ENCODE data around the gene RNU4-1. TPM values are rescaled to one million over a fixed set of nuclear protein-coding genes. Genes with fewer than 3 reads are reported as not detected.
A peak's percentile ranks its signal among the peaks of the same experiment; 100 is the strongest.

The RNU4-1 gene
- total RNA-seq, 1 experiment from 2014 or later: 2,436 TPM

DNA sequence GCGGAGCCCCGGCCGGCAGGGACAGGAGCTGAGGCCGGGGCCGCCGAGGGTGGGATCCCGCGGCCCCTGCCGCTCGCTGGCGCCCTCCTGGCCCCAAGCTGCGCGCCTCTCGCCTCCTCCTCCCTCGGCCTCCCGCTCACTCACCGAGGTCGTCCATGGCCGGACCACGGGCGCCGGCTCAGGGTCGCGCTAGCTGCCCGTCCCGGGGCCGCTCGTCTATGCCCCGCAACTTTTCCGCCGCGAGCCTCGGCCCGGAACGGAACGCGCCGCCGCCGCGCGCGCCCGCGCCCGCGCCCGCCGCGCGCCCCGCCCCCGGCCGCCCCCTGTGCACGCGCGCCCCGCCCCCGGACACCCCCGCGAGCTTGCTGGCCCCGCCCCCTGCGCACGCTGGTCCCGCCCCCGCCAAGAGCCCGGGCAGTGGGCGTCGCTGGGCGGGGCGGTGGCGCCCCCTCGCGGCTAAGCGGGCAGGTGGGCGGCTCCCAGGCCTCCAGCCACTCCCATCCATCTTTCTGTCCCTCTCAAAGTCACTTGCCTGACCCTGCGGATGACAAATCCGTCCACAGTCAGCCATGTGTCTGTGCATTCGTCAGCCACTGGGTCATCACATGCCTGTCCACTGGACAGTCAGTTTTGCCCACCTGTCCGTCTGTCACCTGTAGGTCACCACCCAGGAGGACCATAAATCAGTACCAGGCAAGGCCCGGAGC lies 27.4 kb downstream of the RNU4-1 start, which contains the start of gene PXN:
Gene PXN, minus strand, starts transcription at position 258 of the 707 bp plus-strand sequence. Its CDS starts 101 bp downstream, at position 157.
- no peaks in the 10 kb centered on the region for H3K27me3 Mint-ChIP-seq (ENCODE audit: low read depth)
- peak; percentile 88 for DNase-seq (ENCODE audit: low spot score)
- peak within 1 kb of the TSS; percentile 85 for H3K27ac Mint-ChIP-seq
- H3K36me3 Mint-ChIP-seq: no peaks in the 10 kb centered on the region
- no peaks in the 10 kb centered on the region for H3K9me3 Mint-ChIP-seq
- TF ChIP-seq, protein P1, sequence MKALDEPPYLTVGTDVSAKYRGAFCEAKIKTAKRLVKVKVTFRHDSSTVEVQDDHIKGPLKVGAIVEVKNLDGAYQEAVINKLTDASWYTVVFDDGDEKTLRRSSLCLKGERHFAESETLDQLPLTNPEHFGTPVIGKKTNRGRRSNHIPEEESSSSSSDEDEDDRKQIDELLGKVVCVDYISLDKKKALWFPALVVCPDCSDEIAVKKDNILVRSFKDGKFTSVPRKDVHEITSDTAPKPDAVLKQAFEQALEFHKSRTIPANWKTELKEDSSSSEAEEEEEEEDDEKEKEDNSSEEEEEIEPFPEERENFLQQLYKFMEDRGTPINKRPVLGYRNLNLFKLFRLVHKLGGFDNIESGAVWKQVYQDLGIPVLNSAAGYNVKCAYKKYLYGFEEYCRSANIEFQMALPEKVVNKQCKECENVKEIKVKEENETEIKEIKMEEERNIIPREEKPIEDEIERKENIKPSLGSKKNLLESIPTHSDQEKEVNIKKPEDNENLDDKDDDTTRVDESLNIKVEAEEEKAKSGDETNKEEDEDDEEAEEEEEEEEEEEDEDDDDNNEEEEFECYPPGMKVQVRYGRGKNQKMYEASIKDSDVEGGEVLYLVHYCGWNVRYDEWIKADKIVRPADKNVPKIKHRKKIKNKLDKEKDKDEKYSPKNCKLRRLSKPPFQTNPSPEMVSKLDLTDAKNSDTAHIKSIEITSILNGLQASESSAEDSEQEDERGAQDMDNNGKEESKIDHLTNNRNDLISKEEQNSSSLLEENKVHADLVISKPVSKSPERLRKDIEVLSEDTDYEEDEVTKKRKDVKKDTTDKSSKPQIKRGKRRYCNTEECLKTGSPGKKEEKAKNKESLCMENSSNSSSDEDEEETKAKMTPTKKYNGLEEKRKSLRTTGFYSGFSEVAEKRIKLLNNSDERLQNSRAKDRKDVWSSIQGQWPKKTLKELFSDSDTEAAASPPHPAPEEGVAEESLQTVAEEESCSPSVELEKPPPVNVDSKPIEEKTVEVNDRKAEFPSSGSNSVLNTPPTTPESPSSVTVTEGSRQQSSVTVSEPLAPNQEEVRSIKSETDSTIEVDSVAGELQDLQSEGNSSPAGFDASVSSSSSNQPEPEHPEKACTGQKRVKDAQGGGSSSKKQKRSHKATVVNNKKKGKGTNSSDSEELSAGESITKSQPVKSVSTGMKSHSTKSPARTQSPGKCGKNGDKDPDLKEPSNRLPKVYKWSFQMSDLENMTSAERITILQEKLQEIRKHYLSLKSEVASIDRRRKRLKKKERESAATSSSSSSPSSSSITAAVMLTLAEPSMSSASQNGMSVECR (CRISPR knock-in tag; IDR thresholded peaks at IDR 0.05; ENCODE audit: borderline replicate concordance): 0 out of 2 replicates have a peak, but pooled peaks have one; percentile 37
- TF ChIP-seq, protein P2, sequence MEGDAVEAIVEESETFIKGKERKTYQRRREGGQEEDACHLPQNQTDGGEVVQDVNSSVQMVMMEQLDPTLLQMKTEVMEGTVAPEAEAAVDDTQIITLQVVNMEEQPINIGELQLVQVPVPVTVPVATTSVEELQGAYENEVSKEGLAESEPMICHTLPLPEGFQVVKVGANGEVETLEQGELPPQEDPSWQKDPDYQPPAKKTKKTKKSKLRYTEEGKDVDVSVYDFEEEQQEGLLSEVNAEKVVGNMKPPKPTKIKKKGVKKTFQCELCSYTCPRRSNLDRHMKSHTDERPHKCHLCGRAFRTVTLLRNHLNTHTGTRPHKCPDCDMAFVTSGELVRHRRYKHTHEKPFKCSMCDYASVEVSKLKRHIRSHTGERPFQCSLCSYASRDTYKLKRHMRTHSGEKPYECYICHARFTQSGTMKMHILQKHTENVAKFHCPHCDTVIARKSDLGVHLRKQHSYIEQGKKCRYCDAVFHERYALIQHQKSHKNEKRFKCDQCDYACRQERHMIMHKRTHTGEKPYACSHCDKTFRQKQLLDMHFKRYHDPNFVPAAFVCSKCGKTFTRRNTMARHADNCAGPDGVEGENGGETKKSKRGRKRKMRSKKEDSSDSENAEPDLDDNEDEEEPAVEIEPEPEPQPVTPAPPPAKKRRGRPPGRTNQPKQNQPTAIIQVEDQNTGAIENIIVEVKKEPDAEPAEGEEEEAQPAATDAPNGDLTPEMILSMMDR (IDR thresholded peaks at IDR 0.05): peak; percentile 78
- TF ChIP-seq ESRRA (CRISPR knock-in tag; IDR thresholded peaks at IDR 0.05; ENCODE audit: borderline replicate concordance) (no peak), ETV6 (CRISPR knock-in tag; IDR thresholded peaks at IDR 0.05) (0 out of 2 replicates have a peak, but pooled peaks have one; percentile 20), ZNF396 (CRISPR knock-in tag; IDR thresholded peaks at IDR 0.05; ENCODE audit: borderline replicate concordance) (no peak), RELA (CRISPR knock-in tag; IDR thresholded peaks at IDR 0.05; ENCODE audit: borderline replicate concordance) (0 out of 2 replicates have a peak, but pooled peaks have one; percentile 18), ZNF423 (CRISPR knock-in tag; IDR thresholded peaks at IDR 0.05) (no peak), SP1 (CRISPR knock-in tag; conservative IDR thresholded peaks at IDR 0.05) (peak; percentile 93), FOXP1 (CRISPR knock-in tag; IDR thresholded peaks at IDR 0.05; ENCODE audit: borderline replicate concordance) (peak; percentile 35; the same call in 1 of the 2 replicates), NFYB (CRISPR knock-in tag; conservative IDR thresholded peaks at IDR 0.05; ENCODE audit: low read depth) (no peak)
- POLR2A ChIA-PET: interaction anchor here (0.5 to 12.0 kb wide), 8 partner anchors 9 to 149 kb away, joined by 3 to 198 read pairs (median 4); partner anchors contain the start of genes RAB35, RNU4-1, RNU4-2 and RPLP0
- ATAC-seq: peak; percentile 84
- peak within 1 kb of the TSS; percentile 83 for H3K4me3 Mint-ChIP-seq
- H3K4me1 Mint-ChIP-seq: peaks cover 49% of the 10 kb centered on the region
- CTCF ChIA-PET: interaction anchor here (0.6 to 22.1 kb wide), 40 partner anchors 9 to 381 kb away, joined by 3 to 717 read pairs (median 4); partner anchors contain the start of genes BICDL1, RAB35, RNU4-1 and RNU4-2

DNA sequence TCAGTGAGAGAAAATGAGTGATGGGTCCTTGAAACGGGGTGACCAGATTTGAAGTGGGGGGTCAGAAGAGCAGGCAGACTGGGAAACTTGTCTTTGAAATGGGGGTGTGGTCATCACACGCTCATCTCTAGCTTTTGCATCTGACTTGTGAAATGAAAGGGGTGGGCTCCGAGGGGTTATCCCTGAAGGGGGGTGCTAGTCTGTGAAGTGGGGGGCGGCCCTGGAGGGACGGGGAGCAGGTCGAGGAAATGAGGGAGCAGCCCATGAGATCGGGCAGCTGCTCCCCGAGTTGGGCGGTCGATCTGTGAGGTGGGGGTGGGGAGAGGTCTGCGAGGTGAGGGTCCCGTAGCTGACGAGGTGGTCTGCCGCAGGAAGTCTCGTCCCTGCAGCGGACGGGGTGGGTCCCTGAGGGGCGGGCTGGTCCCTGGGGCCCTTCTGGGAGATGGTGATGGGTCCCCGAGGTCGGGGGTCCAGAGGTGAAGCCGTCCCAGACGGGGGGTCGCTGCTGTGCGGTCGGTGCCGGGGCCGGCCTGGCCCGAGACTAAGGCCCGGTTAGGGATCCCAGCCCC lies 28.0 kb downstream of the RNU4-1 start:
- Mint-ChIP-seq H3K36me3 (no peaks in the 10 kb centered on the region), H3K27ac (peak overlapping the region; percentile 50), H3K4me3 (peak overlapping the region; percentile 83), H3K27me3 (ENCODE audit: low read depth) (no peaks in the 10 kb centered on the region), H3K4me1 (peaks cover 53% of the 10 kb centered on the region), H3K9me3 (no peaks in the 10 kb centered on the region)
- TF ChIP-seq NR2C2 (CRISPR knock-in tag; IDR thresholded peaks at IDR 0.05) (0 out of 2 replicates have a peak, but pooled peaks have one; percentile 13), MXD4 (CRISPR knock-in tag; IDR thresholded peaks at IDR 0.05; ENCODE audit: borderline replicate concordance) (no peak), SOX15 (CRISPR knock-in tag; IDR thresholded peaks at IDR 0.05) (no peak)
- POLR2A ChIA-PET: interaction anchor here (0.5 to 12.0 kb wide), 11 partner anchors 8 to 264 kb away, joined by 3 to 198 read pairs (median 4); partner anchors contain the start of genes COQ5, RAB35, RNU4-1 and RNU4-2
- DNase-seq (ENCODE audit: low spot score): no peak
- no peak for ATAC-seq
- CTCF ChIA-PET: interaction anchor here (0.6 to 22.1 kb wide), 42 partner anchors 9 to 479 kb away, joined by 3 to 717 read pairs (median 4); partner anchors contain the start of genes BICDL1, RAB35, RNU4-1 and RNU4-2

Measured in WTC11 (cell line).